Pancreas (tissue), 10 donors: ENCODE measurements around the gene SYCE1L. TPM values are rescaled to one million over a fixed set of nuclear protein-coding genes. Genes with fewer than 3 reads are reported as not detected.

Source experiments
- ATAC-seq, 4 donors: fragments of 200-7000 bp; cut with Tn5 transposase; one replicate each; pipeline versions ENCODE4 v1.8.0 to v1.9.1; 2020; ENCODE audit warnings: mild to moderate bottlenecking in 4 of 4, moderate library complexity in 4 of 4
- DNase-seq, 6 donors: peaks; one replicate each; pipeline ENCODE4 v3.0.0-alpha.2; 2020
- FAIRE-seq: peaks from 2 replicates; lab custom pipeline; 2012; peaks lifted over from hg19 to GRCh38; lab: Jason Lieb, UNC
- H3K27ac ChIP-seq, 4 donors: fragments of 200-600 bp; sonication (generic); 1 replicate in 3 of 4; 2 replicates in 1 of 4; pipeline versions ENCODE4 v1.5.0 to v1.8.0; 2020
- H3K27me3 ChIP-seq, 4 donors: fragments of 200-600 bp; one replicate each; pipeline ENCODE4 v1.8.0; 2021
- H3K36me3 ChIP-seq, 3 donors: fragments of 200-600 bp; sonication (generic) in 1 of 3; one replicate each; pipeline versions ENCODE4 v1.5.0 to v1.8.0; 2020 to 2021
- H3K4me1 ChIP-seq, 3 donors: fragments of 200-600 bp; one replicate each; pipeline ENCODE4 v1.8.0; 2021
- H3K4me3 ChIP-seq, 4 donors: fragments of 200-600 bp; sonication (generic) in 2 of 4; one replicate each; pipeline versions ENCODE4 v1.5.0 to v1.8.0; 2020 to 2021
- H3K9me3 ChIP-seq, 4 donors: fragments of 200-600 bp; one replicate each; pipeline ENCODE4 v1.8.0; 2021
- CTCF ChIP-seq, 4 donors: fragments of 200-600 bp; sonication (generic) in 3 of 4; IDR thresholded peaks; one replicate each; pipeline versions ENCODE4 v1.5.0 to v1.8.0; 2021; ENCODE audit warnings: antibody characterized with exemption in 4 of 4
- WGBS, 2 donors: extraction: QIAGEN DNeasy Blood & Tissue Kit; methylation state at CpG; one replicate each; pipeline ENCODE4 v1.1.7; 2013; 5-methylcytosine and 5-hydroxymethylcytosine counted together
- intact Hi-C, 3 donors: fragments of 100-400 bp; cut with DNase I; formaldehyde crosslinking; loops; one replicate each; pipeline versions ENCODE4 v1.11.1 to v1.14.2; 2022
- polyA plus RNA-seq, 2 donors: library from polyadenylated mRNA; stranded (reverse); fragments of 200-250 nt; gene quantifications; one replicate each; pipeline ENCODE4 v1.2.3, GENCODE V29; 2013
- total RNA-seq, 6 donors: library from RNA; stranded (reverse); fragmentation: NEBNext Ultra II Directional in 4 of 6; extraction: Animal tissue kit (Norgen Biotek cat#: 25700) in 4 of 6; gene quantifications; one replicate each; pipeline versions ENCODE4 v1.2.1 to v1.2.4, GENCODE V29; 2021 to 2023
- donor health status: healthy with polysubstance abuse.
- donor health status: DM: no; HTN: no; CAD: no; lungs with moderate emphysema.
- donor health status: DM: no; HTN: no; CAD: no.
- donor health status: control.
- donor health status: control.
- donor health status: Bipolar disorder and iron deficiency.
- donor health status: DM: yes; HTN: yes; CAD: no.
- donor health status: DM: no; HTN: no; CAD: no.
- donor health status: DM: no; HTN: no; CAD: no.
- donor health status: DM: yes; HTN: yes; CAD: no.

The SYCE1L gene
- total and polyA plus RNA-seq, 8 donors = 0.52 to 8.2 (median 3.2) TPM

- peak; percentile 91 to 98 (median 98) for DNase-seq
- no peaks in the 10 kb centered on the region for H3K27me3 ChIP-seq
- H3K27ac ChIP-seq = peak within 1 kb of the TSS; percentile 95 to 99 (median 97)
- peak; percentile 96 to 99 (median 96) for ATAC-seq
- WGBS, 2 donors = 0% methylated on average over 63 of the region's 63 CpGs
- FAIRE-seq = peak; percentile 96
- no peaks in the 10 kb centered on the region for H3K9me3 ChIP-seq
- no peak for TF ChIP-seq CTCF (IDR thresholded peaks at IDR 0.05)
- intact Hi-C loops = no loop called here
- H3K36me3 ChIP-seq = peaks cover 0 to 9% (median 5%) of the 10 kb centered on the region in 3 donors
- peaks cover 0 to 8% (median 3%) of the 10 kb centered on the region in 3 donors for H3K4me1 ChIP-seq
- H3K4me3 ChIP-seq = peak within 1 kb of the TSS; percentile 57 to 78 (median 70)
Measured at GRCh38 chr16:77190478-77191258, 8.5 kb upstream of the SYCE1L start, which contains the start of gene MON1B. Gene MON1B (plus strand): TSS chr16:77191190. CDS start chr16:77191486, 296 bp downstream.

GRCh38 chr16:77191259-77191969 is 7.8 kb upstream of the SYCE1L start:
- Histone ChIP-seq H3K36me3 (peaks cover 0 to 16% (median 5%) of the 10 kb centered on the region in 3 donors), H3K9me3 (no peaks in the 10 kb centered on the region), H3K4me3 (peak overlapping the region; percentile 57 to 78 (median 64)), H3K4me1 (peaks cover 0 to 8% (median 3%) of the 10 kb centered on the region in 3 donors), H3K27ac (peak overlapping the region; percentile 95 to 99 (median 97)), H3K27me3 (no peaks in the 10 kb centered on the region)
- WGBS, 2 donors = 3 to 4% methylated on average over 24 of the region's 24 CpGs
- DNase-seq = peak in 4 of 6 donors; percentile 35 to 71 (median 50)
- FAIRE-seq = no peak
- intact Hi-C loops = no loop called here
- peak in 1 of 4 donors; percentile 5 for ATAC-seq
- no peak for TF ChIP-seq CTCF (IDR thresholded peaks at IDR 0.05)

GRCh38 chr16:77193377-77193776 is 5.8 kb upstream of the SYCE1L start:
- TF ChIP-seq CTCF (IDR thresholded peaks at IDR 0.05) = no peak
- peak in 1 of 6 donors; percentile 51 for DNase-seq
- intact Hi-C loops = no loop called here
- peaks cover 0 to 8% (median 3%) of the 10 kb centered on the region in 3 donors for H3K4me1 ChIP-seq
- H3K4me3 ChIP-seq = no peak overlapping the region
- no peak overlapping the region for H3K27ac ChIP-seq
- WGBS, 2 donors = 96 to 98% methylated on average over 13 of the region's 13 CpGs
- H3K9me3 ChIP-seq = no peaks in the 10 kb centered on the region
- H3K36me3 ChIP-seq = peaks cover 0 to 31% (median 5%) of the 10 kb centered on the region in 3 donors
- no peaks in the 10 kb centered on the region for H3K27me3 ChIP-seq
- no peak for FAIRE-seq
- ATAC-seq = no peak

GRCh38 chr16:77194295-77195231 is 4.6 kb upstream of the SYCE1L start:
- Histone ChIP-seq H3K27me3 (no peaks in the 10 kb centered on the region), H3K27ac (no peak overlapping the region), H3K9me3 (no peaks in the 10 kb centered on the region), H3K4me3 (no peak overlapping the region), H3K36me3 (peaks cover 0 to 40% (median 12%) of the 10 kb centered on the region in 3 donors), H3K4me1 (peaks cover 0 to 8% (median 3%) of the 10 kb centered on the region in 3 donors)
- ATAC-seq (no peak), DNase-seq (peak in 2 of 6 donors; percentile 26 to 72), FAIRE-seq (no peak)
- 94 to 95% methylated on average over 48 of the region's 48 CpGs for WGBS, 2 donors
- intact Hi-C loops = no loop called here
- TF ChIP-seq CTCF (IDR thresholded peaks at IDR 0.05) = no peak
